Measurements from ENCODE around the gene CPSF2.
"Not testable (repeated sequence)": the region's sequence is repeated elsewhere in the genome, so short reads cannot be mapped to it uniquely, and the experiment has no call there.

CPSF2 gene

DNA sequence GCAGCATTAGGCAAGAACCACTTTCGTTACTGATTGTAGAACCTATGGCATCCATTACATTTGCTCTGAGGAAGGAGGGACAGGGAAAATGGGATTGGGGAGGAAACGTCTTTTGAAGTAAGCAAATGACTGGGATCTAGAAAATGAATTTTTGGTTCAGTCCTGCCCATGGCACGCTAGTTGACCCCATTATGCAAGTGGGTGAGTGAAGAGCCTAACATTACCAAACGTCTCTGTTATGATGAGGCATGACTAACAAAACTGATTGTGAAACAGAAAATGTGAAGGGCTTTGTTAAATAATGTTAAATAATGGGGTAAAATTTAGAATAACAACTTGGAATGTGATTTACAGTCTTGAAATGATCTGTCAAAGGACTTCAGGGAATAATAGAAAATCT lies 38.9 kb downstream of the CPSF2 start:
- no peak for FAIRE-seq

DNA sequence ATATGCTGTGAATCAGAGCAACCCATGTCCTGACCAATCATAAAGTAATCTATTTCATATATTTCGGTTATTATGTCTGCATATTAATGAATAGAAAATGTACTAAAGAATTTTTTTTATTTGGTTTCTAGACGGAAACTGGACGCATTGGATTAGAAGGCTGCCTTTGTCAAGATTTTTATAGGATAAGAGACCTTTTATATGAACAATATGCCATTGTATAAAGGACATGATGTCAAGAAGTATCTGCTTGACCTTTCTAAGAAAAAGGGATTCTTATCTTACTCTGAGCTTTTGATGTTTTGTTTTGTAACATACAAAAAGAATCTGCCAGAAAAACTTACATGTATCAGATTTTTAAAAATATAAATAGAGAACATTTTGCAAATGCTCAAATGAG lies 39.8 kb downstream of the CPSF2 start:
- FAIRE-seq: no peak

DNA sequence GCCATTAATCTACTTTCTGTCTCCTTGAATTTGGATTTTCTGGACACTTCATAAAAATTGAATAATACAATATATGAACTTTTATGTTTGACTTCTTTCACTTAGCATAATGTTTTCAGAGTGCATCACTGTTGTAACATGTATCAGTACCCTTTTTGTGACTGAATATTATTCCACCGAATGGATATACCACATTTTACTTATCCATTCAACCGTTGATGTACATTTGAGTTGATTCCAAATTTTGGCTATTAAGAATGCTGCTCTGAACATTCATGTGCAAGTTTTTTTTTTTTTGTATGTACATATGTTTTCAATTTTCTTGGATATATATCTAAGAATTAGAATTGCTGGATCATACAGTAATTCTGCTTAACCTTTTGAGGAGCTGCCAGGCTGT lies 43.2 kb downstream of the CPSF2 start:
- FAIRE-seq: no peak

DNA sequence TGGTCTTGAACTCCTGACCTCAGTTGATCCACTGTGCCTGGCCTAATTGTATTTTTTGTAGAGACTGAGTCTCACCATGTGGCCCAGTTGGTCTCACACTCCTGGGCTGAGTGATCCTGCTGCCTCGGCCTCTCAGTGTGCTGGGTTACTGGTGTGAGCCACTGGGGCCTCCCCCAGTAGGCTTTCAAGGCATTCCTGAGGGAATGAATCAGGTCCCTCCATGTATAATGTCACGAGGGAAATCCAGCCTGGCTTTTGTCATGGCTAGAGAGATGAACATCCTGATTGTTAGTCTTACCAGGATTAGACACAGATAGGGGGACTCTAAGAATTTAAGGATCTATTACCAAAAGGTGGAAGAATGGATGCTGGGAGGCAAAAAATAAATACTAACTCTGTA lies 51.9 kb downstream of the CPSF2 start:
- no peak for FAIRE-seq

DNA sequence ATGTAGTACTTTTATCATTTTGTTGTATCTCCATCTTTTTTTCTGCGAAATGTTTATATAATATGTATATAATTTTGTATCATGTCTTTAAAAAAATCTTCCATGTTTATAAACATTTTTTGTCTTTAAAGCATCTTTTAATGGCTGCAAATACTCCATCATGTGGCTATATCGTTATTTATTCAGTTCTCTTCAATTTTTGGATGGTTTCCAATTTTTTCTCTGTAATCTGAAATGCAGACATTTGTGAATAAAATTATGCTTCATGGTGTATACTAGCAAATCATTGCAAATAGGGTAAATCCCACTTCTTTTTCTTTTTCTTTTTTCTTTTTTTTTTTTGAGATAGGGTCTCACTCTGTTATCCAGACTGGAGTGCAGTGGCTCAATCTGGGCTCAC lies 54.0 kb downstream of the CPSF2 start:
- no peak for FAIRE-seq

DNA sequence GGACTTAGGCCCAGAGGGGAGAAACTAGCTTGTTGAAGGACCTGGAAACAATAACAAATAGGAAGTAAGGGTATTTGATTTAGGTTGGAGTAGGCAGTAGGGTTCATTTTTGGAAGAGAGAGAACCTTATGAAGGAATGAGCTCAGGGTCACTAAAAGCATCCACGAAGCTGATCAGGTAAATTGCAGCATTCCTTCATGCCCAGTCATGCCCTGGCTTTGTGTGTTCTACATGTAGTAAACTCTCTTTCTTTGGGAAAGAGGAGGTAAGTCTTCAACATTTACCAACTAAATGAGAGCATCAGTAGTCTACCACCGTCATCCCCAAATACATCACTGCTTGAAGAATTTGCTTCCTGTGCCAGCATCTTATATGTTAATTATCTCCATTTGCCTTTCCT lies 54.7 kb downstream of the CPSF2 start:
- FAIRE-seq: no peak

DNA sequence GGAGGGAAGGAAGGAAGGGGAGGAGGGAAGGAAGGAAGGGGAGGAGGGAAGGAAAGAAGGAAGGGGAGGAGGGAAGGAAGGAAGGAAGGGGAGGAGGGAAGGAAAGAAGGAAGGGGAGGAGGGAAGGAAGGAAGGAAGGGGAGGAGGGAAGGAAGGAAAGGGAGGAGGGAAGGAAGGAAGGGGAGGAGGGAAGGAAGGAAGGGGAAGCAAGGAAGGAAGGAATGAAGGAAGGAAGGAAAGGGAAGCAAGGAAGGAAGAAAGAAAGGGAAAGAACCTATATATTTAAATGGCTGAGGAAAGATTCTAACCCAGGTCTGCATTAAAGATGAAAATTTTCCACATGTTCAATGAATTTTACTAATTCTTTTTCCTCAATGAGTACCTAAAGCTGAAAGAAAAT lies 57.4 kb downstream of the CPSF2 start:
- FAIRE-seq: not testable (repeated sequence)

DNA sequence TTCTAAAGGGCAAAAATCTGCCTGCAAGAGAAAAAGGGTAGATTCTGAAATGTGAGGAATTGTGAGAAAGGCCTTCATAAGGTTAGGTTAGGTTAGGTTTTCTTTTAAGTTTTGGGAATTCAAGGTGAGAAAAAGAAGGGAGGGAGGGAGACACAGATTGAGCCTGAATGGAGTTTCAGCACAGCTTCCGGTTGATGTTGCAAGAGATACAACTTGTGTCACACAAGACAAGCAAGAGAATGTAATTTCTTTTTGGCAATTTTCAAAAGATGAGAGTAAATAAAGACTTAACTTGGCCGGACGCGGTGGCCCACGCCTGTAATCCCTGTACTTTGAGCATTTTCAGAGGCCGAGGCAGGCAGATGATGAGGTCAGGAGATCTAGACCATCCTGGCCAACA lies 63.8 kb downstream of the CPSF2 start:
- no peak for FAIRE-seq

DNA sequence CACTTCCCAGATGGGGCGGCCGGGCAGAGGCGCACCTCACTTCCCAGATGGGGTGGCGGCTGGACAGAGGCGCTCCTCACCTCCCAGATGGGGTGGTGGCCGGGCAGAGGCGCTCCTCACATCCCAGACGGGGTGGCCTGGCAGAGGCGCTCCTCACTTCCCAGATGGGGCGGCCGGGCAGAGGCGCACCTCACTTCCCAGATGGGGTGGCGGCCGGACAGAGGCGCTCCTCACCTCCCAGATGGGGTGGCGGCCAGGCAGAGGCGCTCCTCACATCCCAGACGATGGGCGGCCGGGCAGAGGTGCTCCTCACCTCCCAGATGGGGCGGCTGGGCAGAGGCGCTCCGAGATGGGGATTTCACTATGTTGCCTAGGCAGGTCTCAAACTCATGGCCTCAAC lies 65.8 kb downstream of the CPSF2 start:
- not testable (repeated sequence) for FAIRE-seq

DNA sequence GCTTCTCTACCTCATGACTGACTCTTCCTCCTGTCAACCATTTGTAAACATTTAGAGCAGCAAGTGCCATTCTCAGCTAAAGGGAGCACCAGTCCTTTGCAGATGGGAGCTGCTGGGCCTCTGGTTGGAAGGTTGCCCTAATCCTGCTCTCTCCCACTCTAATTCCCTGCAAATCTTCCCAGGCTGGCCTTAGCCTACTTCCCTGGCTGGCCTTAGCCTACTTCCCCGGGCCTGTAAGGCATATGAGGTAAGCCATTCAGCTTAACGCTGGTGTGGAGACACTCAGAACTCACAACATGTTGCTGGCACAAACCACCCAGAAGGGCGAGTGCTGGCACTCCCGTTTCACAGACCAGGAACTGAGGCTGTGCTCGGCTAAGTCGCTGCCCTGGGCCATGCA lies 69.0 kb downstream of the CPSF2 start:
- no peak for FAIRE-seq

DNA sequence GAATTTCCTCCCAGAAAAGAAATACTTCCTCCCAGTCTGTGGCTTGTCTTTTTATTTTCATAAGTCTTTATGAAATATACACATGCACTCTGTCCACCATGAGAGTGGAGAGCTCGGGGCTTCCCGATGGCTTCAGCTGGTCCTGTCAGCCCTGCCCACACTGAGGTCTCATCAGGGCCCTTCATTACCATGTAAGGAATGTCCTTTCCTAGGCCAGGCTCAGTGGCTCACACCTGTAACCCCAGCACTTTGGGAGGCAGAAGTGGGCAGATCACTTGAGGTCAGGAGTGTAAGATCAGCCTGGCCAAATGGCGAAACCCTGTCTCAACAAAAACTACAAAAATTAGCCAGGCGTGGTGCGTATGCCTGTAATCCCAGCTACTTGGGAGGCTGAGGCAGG lies 77.0 kb downstream of the CPSF2 start:
- FAIRE-seq: no peak

DNA sequence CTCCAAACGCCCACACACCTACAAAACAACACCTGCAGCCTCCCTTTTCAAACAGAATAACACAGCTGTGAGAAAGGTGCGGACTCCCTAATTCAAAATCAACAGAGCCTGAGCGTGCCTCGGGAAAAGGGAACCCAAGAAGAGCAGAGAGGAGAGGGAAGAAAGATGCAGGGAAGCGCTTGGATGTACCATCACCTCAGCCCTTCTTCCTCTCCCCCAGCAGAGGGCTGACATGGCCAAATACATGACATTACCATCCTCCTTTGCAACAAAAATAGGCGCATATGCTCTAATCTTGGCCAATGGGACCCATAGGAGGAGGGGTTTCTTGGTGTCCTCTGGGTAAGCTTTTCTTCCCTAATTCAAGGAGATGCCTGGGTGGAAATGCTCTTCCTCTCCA lies 78.0 kb downstream of the CPSF2 start:
- FAIRE-seq: no peak

DNA sequence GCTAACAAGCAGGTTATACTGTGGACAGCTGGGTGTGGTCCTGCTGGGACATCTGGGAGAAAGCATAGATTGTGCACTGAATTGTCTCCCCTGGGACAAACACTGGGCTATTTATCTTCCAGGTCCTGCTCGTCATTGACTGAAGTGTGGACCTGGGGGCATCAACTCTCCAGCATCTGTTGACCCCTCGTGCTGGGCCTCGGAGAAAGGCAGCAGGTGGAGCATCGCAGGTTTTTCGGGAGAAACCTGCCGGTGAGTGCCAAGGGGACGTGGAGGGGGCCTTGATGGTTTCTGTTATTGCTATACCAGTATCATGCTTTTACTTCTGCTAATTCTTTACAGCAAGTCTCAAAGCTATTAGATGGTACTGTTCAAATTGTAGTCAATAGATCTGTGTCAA lies 81.3 kb downstream of the CPSF2 start:
- no peak for FAIRE-seq

DNA sequence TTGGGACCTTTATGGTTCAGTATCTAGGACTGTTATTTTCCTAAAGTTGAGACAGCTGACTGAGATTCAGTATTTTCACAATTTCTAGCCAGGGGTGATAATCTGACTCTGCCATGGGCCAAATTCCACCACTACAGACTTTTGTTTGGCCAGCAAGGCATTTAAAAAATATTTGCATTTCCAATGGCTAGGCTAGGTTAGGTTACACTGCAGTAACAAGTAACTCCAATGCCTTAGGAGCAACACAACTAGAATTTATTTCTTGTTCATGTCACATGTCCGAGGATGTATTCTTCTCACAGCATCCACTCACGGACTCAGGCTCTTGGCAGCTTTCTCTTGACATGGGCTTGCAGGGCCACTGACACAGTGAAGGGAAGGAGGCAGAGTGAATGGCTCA lies 83.0 kb downstream of the CPSF2 start:
- no peak for FAIRE-seq

DNA sequence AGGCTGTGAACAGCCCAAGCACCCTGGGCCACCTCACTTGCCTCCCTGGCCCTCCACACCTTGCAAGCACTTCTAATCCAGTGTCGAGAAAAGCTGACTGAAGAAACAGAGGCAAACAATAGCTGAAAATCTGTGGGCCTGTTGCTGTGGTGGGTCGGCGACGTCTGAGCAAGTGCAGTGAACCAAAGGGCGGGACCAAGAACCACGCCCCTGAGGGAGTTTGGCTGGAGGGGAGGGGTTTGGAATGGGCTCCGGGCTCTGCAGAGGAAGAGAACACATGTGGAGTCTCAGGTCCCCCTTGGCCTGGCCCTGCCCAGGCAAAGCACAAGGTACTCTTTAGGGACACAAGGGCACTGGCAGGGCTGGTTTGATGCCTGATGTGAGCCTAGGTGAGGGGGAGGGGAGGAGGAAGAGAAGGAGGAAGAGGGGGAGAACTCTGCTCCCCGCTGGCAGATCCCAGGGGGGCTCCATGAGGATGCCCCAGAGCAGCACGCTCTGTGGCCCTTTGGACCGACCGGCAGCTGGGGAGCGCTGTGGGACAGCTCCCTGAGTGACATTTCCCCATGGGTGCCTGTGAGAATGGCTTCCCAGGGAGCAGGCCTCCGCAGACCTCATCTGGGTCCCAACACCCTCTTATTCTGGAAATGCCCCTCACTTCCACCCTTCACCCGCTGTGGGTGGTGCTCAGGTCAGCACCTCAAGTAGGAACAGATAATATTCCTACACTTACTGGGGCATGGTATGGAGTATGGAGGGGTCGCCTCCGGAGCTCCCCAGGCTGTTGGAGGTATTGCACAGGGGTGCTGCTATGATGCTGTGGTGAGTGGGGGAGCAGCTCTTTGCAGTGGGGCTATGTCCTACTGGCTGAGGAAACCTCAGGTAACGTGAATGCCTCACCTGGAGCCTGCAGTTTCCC lies 85.5 kb downstream of the CPSF2 start:
- no peak for FAIRE-seq

DNA sequence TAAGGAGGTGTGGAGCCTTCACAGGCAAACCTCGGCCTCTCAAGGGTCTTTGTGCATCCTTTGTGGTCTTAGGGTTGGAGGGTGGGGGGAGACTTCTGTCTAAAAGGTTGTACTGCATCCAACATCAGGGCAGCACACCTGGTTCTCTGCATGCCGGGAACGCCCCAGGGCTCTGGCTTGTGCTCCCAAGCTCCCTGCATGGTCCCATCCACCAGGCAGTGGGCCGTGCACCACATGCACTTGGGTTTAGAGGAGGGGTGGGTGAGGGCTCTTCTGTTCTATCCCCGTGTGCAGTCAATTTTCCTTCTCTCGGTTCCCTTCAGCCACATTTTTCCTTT lies 86.1 kb downstream of the CPSF2 start:
- FAIRE-seq: no peak

DNA sequence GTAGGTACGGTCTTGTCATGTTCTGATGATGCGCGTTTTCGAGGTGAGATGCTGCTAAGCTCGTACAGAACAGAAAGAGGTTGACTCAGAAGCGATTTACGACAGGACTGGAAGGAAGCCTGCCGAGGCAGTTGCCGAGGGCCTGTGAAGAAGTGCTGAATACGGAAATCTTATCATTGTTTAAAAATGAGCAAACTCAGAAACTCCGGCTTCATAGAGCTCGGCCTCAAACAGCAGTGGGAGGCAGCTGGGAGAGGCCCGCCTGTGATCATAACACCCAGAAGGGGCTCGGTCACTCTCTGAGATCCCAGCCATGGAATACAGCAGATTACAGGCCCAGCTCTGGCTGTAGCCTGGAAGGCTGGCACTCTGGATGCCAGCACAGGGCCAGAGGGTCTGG lies 87.4 kb downstream of the CPSF2 start:
- FAIRE-seq: no peak

DNA sequence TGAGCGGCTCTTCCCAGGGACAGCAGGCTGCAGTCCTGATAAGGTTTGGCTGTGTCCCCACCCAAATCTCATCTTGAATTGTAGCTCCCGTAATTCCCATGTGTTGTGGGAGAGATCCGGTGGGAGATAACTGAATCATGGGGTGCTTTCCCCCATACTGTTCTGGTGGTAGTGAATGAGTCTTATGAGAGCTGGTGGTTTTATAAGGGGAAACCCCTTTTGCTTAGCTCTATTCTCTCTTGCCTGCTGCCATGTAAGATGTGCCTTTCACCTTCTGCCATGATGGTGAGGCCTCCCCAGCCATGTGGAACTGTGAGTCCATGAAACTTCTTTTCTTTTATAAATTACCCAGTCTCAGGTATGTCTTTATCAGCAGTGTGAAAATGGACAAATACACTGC lies 91.4 kb downstream of the CPSF2 start:
- not testable (repeated sequence) for FAIRE-seq

DNA sequence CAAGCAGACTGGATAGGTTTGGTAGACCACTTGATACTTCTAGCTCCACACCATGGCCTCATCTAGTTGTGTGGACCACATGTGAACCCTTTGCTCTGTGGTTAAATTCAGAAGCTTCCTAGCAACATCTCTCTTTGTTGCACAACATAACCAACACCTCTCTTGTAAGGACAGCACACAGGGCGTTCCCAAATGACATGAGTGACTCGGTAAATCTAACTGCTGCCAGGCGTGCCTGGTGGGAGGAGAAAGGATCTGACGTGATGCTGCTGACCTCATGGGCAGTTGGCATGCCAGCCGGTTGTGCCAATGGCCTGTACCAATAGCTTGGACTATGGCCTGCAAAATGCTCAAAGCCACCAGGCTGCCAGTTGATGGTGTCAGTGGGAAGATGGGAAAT lies 93.8 kb downstream of the CPSF2 start:
- no peak for FAIRE-seq

DNA sequence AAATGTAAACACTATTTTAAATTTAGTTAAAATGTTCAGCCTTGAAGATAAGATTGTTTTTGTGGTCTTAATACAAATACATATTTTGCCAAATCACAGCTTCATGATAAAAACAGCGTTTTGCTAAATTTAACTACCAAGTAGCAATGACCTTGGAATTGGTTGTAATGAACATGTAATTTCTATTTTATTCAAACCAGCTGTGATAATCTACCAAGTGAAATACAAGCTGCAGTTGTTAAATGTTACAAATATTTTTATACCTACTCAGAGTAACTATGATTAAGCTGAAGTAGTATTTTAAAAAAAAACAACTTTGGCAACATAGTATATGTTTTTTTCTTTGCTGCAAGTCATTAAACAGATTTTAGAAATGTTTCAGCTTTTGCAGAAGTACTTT lies 96.2 kb downstream of the CPSF2 start:
- no peak for FAIRE-seq
